NT2/D1 (cell line): ENCODE measurements around the gene ROR1.
"Not testable (repeated sequence)": the region's sequence is repeated elsewhere in the genome, so short reads cannot be mapped to it uniquely, and the experiment has no call there.

ENCODE experiments used
- DNase-seq: peaks from one replicate; pipeline ENCODE4 v3.0.0-alpha.2; 2011; ENCODE audit warnings: low read depth, low spot score
- H3K27me3 ChIP-seq: 2 replicates; pipeline ENCODE4 v1.6.0; 2011; ENCODE audit warnings: mild to moderate bottlenecking; ENCODE audit not compliant: insufficient read length, insufficient read depth
- H3K36me3 ChIP-seq: 2 replicates; pipeline ENCODE4 v1.6.1; 2011; ENCODE audit warnings: mild to moderate bottlenecking, low read length, mixed read lengths; ENCODE audit not compliant: insufficient read depth, insufficient read length
- H3K4me1 ChIP-seq: 2 replicates; pipeline ENCODE4 v1.5.1; 2011; ENCODE audit not compliant: insufficient read depth, insufficient read length
- H3K4me3 ChIP-seq: 2 replicates; pipeline ENCODE4 v1.5.1; 2011; ENCODE audit warnings: low read depth; ENCODE audit not compliant: insufficient read length
- H3K9ac ChIP-seq: 2 replicates; pipeline ENCODE4 v1.6.0; 2011; ENCODE audit warnings: low read depth; ENCODE audit not compliant: insufficient read length
- H3K9me3 ChIP-seq: 2 replicates; pipeline ENCODE4 v1.5.1; 2011; ENCODE audit warnings: mild to moderate bottlenecking, low read length; ENCODE audit not compliant: insufficient read depth
- SUZ12 ChIP-seq: IDR thresholded peaks from 2 replicates; pipeline ENCODE4 v1.6.1; 2011; ENCODE audit not compliant: insufficient read length, insufficient read depth; ENCODE audit errors: extremely low read depth
- YY1 ChIP-seq: IDR thresholded peaks from 2 replicates; pipeline ENCODE4 v1.6.1; 2011; ENCODE audit not compliant: insufficient read length, insufficient read depth
- ZNF274 ChIP-seq: IDR thresholded peaks from 2 replicates; pipeline ENCODE4 v1.6.1; 2011; ENCODE audit warnings: mild to moderate bottlenecking, low read depth, low read length

The ROR1 gene

DNA sequence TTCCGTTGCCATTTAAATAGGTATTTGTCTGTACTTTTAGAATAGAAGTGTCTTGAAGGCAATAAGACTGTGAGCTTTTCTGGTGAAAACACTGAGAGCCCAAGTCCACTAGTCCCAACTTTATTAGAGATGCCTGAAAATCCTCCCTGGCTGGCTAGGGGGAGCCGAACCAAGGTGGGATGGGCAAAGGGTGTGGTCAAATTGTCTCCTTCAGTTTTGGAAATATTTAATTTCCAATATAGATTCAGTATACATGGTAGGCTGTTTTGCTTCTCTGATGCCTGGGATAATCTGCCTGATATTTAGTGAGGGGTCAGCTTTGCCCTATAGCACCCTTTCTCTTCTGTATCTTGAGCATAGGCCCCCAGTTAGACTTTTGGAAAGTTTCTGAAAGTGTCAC is 3.5 kb downstream of the ROR1 start:
- Histone ChIP-seq H3K9ac (no peak overlapping the region), H3K9me3 (no peaks in the 10 kb centered on the region), H3K27me3 (no peaks in the 10 kb centered on the region), H3K4me1 (peaks cover 8% of the 10 kb centered on the region), H3K4me3 (no peak overlapping the region), H3K36me3 (peaks cover 5% of the 10 kb centered on the region)
- no peak for DNase-seq
- TF ChIP-seq SUZ12, result no peak
- no peak for TF ChIP-seq ZNF274
- TF ChIP-seq YY1, result no peak

GRCh38 chr1:63777965-63778880 is 4.4 kb downstream of the ROR1 start:
- H3K27me3 ChIP-seq, result no peaks in the 10 kb centered on the region
- TF ChIP-seq SUZ12, result no peak
- TF ChIP-seq YY1, result no peak
- no peak for TF ChIP-seq ZNF274
- H3K9ac ChIP-seq, result peak overlapping the region; percentile 8
- peaks cover 8% of the 10 kb centered on the region for H3K4me1 ChIP-seq
- H3K36me3 ChIP-seq, result peaks cover 5% of the 10 kb centered on the region
- no peak for DNase-seq
- no peak overlapping the region for H3K4me3 ChIP-seq
- no peaks in the 10 kb centered on the region for H3K9me3 ChIP-seq

DNA sequence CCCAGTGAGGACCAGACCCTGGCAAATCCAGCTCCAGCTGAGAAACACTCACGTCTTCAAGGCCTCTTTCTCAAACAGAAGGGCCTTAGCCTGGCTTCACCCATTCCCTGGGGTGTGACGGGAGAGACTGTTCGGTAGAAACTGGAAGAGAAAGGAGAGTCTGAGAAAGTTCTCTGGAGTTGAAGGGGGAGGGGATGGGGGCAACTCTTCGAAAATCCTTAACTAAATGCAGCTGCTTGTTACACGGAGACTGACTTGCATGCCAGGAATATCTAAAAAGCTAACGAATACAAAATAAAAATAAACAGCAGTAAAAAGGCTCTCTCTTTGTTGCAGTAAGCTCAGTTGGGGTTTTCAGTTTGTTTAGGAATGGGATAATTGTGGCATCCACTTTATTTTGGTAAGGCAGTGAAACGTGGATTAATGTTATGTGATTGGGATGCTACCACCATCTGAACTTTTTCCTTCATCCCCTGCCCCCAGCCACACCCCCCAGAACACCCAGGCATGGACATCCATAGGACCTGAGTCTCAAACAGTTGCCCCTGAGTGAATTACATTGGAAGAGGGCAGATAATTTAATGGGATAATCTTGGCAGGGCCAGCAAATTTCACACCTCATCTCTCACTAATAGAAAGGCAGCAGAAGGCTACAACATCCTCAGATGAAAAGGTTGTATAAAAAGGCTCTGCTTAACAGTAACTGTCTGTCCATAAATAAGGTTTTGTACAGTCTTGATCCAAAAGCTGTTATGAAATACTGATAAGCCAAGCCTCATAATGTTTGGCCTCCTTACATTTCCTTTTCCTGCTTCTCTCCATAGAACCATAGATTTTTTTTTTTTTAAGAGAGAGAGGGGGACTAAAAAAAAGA is 5.8 kb downstream of the ROR1 start:
- peaks cover 13% of the 10 kb centered on the region for H3K4me1 ChIP-seq
- H3K27me3 ChIP-seq, result no peaks in the 10 kb centered on the region
- TF ChIP-seq ZNF274, result no peak
- no peak for TF ChIP-seq SUZ12
- TF ChIP-seq YY1, result no peak
- no peak for DNase-seq
- peaks cover 8% of the 10 kb centered on the region for H3K36me3 ChIP-seq
- H3K9me3 ChIP-seq, result no peaks in the 10 kb centered on the region
- H3K4me3 ChIP-seq, result no peak overlapping the region
- H3K9ac ChIP-seq, result no peak overlapping the region

DNA sequence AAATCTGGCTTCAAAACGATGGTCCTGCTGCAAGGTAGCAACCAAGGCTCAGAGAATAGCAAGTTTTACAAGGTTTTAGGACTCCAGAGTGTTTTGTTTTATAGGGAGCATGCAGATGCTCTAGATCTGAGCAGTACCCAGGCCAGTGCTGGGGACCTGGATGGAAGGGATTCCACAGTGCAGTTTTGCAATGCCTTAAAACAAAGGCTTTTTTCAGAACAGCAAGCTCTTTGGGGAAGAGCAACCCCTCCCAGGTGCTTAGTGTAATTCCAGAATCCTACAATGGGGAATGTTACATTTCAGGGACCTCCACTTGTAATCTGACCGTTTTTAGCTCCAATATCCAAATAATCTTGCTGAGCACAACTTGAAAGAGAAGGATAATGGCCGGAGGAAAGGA is 6.7 kb downstream of the ROR1 start:
- H3K4me1 ChIP-seq, result peaks cover 13% of the 10 kb centered on the region
- DNase-seq, result no peak
- H3K9me3 ChIP-seq, result no peaks in the 10 kb centered on the region
- H3K4me3 ChIP-seq, result no peak overlapping the region
- H3K9ac ChIP-seq, result peak overlapping the region; percentile 53
- peaks cover 8% of the 10 kb centered on the region for H3K36me3 ChIP-seq
- no peaks in the 10 kb centered on the region for H3K27me3 ChIP-seq
- TF ChIP-seq ZNF274 (no peak), YY1 (no peak), SUZ12 (no peak)

DNA sequence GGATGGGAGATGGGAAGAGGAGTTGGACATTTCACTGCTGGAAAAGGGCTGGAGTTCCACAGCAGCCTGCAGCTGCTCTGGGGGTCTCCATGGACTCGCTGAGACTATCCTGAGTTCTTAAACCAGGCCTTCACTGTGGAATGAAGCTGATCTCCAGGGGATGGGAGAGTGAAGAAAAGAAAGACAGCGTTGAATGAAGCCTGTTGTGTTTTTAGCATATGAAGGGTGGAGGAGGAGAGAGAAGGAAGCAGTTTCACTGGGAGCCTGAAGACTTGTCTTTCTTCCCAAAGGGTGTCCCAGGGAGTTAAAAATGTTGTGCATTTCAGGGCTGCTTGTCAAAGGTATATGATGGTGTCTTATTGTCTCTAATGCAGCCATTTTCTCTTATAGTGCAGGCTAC is 9.2 kb downstream of the ROR1 start:
- Histone ChIP-seq H3K9ac (peak overlapping the region; percentile 21), H3K4me1 (peaks cover 13% of the 10 kb centered on the region), H3K27me3 (no peaks in the 10 kb centered on the region), H3K36me3 (peaks cover 8% of the 10 kb centered on the region), H3K4me3 (no peak overlapping the region), H3K9me3 (no peaks in the 10 kb centered on the region)
- peak; percentile 91 for DNase-seq
- no peak for TF ChIP-seq YY1
- no peak for TF ChIP-seq SUZ12
- TF ChIP-seq ZNF274, result no peak

DNA sequence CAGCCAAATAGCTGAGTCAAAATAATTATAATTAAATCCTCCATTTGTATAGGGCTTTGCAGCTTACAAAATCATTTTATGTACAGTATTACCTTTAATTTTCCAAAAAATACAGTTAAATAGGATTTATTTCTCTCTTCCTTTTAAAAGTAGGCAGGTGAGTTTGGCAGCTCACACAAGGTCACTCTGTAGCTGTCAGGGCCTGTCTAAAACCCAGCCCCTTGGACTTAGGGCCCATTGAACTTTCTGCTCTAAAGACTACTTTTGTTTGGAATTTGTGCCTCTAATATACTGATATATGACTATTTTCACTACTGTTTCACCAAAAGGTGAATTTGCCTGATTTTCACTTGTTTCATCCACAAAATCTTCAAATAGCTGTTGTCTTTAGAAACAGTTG is 10.3 kb downstream of the ROR1 start:
- H3K4me1 ChIP-seq, result peaks cover 13% of the 10 kb centered on the region
- no peak for DNase-seq

DNA sequence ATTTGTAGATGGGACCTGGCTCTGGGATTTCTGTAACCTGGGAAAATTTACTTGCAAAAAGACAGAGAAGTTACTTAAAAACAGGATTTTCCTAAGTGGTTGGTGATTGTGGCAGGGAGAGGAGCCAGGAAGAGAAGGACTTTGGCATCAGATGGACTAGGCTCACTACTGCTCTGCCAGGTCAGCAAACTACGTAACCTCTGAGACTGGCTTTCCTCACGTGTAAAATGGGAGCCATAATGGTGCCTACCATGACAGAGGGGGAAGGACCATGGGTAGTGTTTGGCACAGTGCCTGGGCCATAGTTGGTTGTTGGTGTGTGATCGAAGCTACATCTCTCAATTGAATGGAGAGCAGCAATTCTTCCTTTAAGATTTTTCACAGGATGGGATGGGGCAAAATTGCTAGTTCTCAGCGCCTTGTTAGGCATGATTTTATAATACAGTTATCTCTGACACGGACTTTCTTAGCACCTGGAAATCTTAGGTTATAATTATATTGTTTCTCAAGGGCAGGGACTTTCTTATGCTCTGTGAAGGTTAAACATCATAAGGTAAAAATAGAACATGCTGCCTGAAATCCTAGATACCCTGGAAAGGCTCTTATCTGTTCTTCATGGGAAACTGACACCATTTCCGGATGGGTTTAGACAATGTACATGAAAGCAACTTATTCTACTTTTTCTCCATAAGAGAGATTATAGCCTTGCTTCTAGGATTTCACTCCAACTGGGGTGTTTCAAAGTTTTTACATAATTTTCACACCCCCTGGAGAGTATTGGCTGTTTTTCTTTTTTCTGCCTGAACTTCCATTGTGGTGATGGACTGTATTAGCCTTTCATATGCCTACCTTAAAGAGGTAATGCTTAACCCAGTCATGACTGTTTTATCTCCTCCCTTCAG is 10.9 kb downstream of the ROR1 start:
- no peak overlapping the region for H3K4me3 ChIP-seq
- H3K36me3 ChIP-seq, result peaks cover 11% of the 10 kb centered on the region
- DNase-seq, result no peak
- no peak for TF ChIP-seq SUZ12
- TF ChIP-seq YY1, result no peak
- no peak for TF ChIP-seq ZNF274
- H3K27me3 ChIP-seq, result no peaks in the 10 kb centered on the region
- no peak overlapping the region for H3K9ac ChIP-seq
- peaks cover 17% of the 10 kb centered on the region for H3K4me1 ChIP-seq
- no peaks in the 10 kb centered on the region for H3K9me3 ChIP-seq

More for the DNA sequence above, 10.3 kb downstream of the ROR1 start:
- Histone ChIP-seq H3K36me3 (peaks cover 8% of the 10 kb centered on the region), H3K9ac (no peak overlapping the region), H3K9me3 (no peaks in the 10 kb centered on the region), H3K27me3 (no peaks in the 10 kb centered on the region), H3K4me3 (no peak overlapping the region)
- no peak for TF ChIP-seq SUZ12
- no peak for TF ChIP-seq YY1
- no peak for TF ChIP-seq ZNF274

DNA sequence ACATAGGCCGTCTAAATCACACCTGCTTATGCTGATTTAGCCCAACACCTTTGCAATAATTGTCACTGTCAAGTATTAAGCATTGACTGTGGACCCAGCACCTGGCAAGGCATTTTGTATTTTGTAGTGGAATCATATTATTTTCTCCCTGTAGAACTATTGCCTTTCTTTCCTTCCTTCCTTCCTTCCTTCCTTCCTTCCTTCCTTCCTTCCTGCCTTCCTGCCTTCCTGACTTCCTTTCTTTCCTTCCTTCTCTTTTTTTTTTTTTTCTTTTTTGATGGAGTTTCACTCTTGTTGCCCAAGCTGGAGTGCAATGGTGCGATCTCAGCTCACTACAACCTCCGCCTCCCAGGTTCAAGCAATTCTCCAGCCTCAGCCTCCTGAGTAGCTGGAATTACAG is 13.5 kb downstream of the ROR1 start:
- H3K4me3 ChIP-seq, DNase-seq, H3K9ac ChIP-seq, H3K27me3 ChIP-seq, H3K9me3 ChIP-seq: not testable (repeated sequence)
- Histone ChIP-seq H3K4me1 (peaks cover 26% of the 10 kb centered on the region), H3K36me3 (peaks cover 20% of the 10 kb centered on the region)
